HepG2 (cell line): Measurements from ENCODE around the gene MXRA8. TPM values are rescaled to one million over a fixed set of nuclear protein-coding genes. Genes with fewer than 3 reads are reported as not detected.

Experiments used
- ATM ChIP-seq: fragments of 450-650 bp; IDR thresholded peaks from 2 replicates; pipeline ENCODE4 v1.7.1; 2017; ENCODE audit warnings: mild to moderate bottlenecking, borderline replicate concordance
- ERF ChIP-seq: IDR thresholded peaks from 2 replicates; pipeline ENCODE4 v1.6.1; 2018; ENCODE audit warnings: missing biosample characterization, missing genetic modification reagents
- FOSL1 ChIP-seq: sonication (generic); formaldehyde crosslinking; IDR thresholded peaks from 2 replicates; pipeline ENCODE4 v1.9.0; 2021; ENCODE audit warnings: missing genetic modification reagents, borderline replicate concordance
- GATAD2A ChIP-seq: IDR thresholded peaks from 2 replicates; pipeline ENCODE4 v1.6.1; 2016
- JUN ChIP-seq: sonication (generic); formaldehyde crosslinking; IDR thresholded peaks from 2 replicates; pipeline ENCODE4 v1.4.0; 2020; ENCODE audit warnings: mild to moderate bottlenecking, missing genetic modification reagents
- KLF16 ChIP-seq, 2 experiments: sonication (generic) in 1 of 2; formaldehyde crosslinking in 1 of 2; IDR thresholded peaks; 2 replicates each; pipeline versions ENCODE4 v1.6.1 to v1.8.0; 2016 to 2023; ENCODE audit warnings: missing genetic modification reagents in 2 of 2, missing compliant biosample characterization in 1 of 2
- MXD4 ChIP-seq: IDR thresholded peaks from 2 replicates; pipeline ENCODE4 v1.6.1; 2016; ENCODE audit warnings: mild to moderate bottlenecking, missing biosample characterization, missing genetic modification reagents
- MZF1 ChIP-seq: sonication (generic); formaldehyde crosslinking; IDR thresholded peaks from 2 replicates; pipeline ENCODE4 v1.8.1; 2023; ENCODE audit warnings: mild to moderate bottlenecking, missing genetic modification reagents, borderline replicate concordance
- PCBP1 ChIP-seq: fragments of 200-400 bp; formaldehyde crosslinking; IDR thresholded peaks from 2 replicates; pipeline ENCODE4 v1.6.1; 2017; ENCODE audit warnings: mild to moderate bottlenecking, low read depth, low read length, borderline replicate concordance
- POGZ ChIP-seq: sonication (generic); formaldehyde crosslinking; IDR thresholded peaks from 2 replicates; pipeline ENCODE4 v1.4.0; 2020; ENCODE audit warnings: mild to moderate bottlenecking, missing genetic modification reagents
- POLR2G ChIP-seq: fragments of 200-400 bp; formaldehyde crosslinking; IDR thresholded peaks from 2 replicates; pipeline ENCODE4 v1.6.1; 2018; ENCODE audit warnings: mild to moderate bottlenecking, low read depth, low read length, moderate library complexity
- SIX1 ChIP-seq: sonication (generic); formaldehyde crosslinking; IDR thresholded peaks from 2 replicates; pipeline ENCODE4 v1.4.0; 2020; ENCODE audit warnings: missing genetic modification reagents, borderline replicate concordance
- SRF ChIP-seq: IDR thresholded peaks from 2 replicates; pipeline ENCODE4 v1.6.1; 2011; ENCODE audit warnings: mild to moderate bottlenecking, low read depth, low read length, moderate library complexity
- SSRP1 ChIP-seq: IDR thresholded peaks from 2 replicates; pipeline ENCODE4 v1.6.1; 2016; ENCODE audit warnings: control low read depth
- ZC3H13 ChIP-seq: sonication (generic); formaldehyde crosslinking; IDR thresholded peaks from 2 replicates; pipeline ENCODE4 v1.8.1; 2023; ENCODE audit warnings: mild to moderate bottlenecking, missing genetic modification reagents, moderate library complexity
- ZNF224 ChIP-seq: sonication (generic); formaldehyde crosslinking; IDR thresholded peaks from 2 replicates; pipeline ENCODE4 v1.5.0; 2020; ENCODE audit warnings: mild to moderate bottlenecking, missing genetic modification reagents
- ZNF235 ChIP-seq: sonication (generic); formaldehyde crosslinking; IDR thresholded peaks from 2 replicates; pipeline ENCODE4 v1.8.1; 2023; ENCODE audit warnings: mild to moderate bottlenecking, missing genetic modification reagents, borderline replicate concordance
- ZNF597 ChIP-seq: sonication (generic); formaldehyde crosslinking; IDR thresholded peaks from 2 replicates; pipeline ENCODE4 v1.5.0; 2020; ENCODE audit warnings: missing genetic modification reagents
- ZNF747 ChIP-seq: sonication (generic); formaldehyde crosslinking; IDR thresholded peaks from 2 replicates; pipeline ENCODE4 v1.8.1; 2023; ENCODE audit warnings: missing genetic modification reagents, mild to moderate bottlenecking, borderline replicate concordance
- polyA plus RNA-seq, 8 experiments: library from polyadenylated mRNA; depleted of rRNA in 3 of 8; stranded (reverse) in 7 of 8; unstranded in 1 of 8; fragments of >200 nt; fragmentation: Illumina TruSeq in 4 of 8; extraction: Trizol in 4 of 8; gene quantifications; 2 replicates each; pipeline versions ENCODE4 v1.2.1 to v1.2.3, GENCODE V29; 2011 to 2016; ENCODE audit warnings: low read depth in 4 of 8, missing spikeins in 1 of 8, mixed read lengths in 1 of 8; ENCODE audit not compliant: insufficient read depth in 1 of 8
- total RNA-seq, 5 experiments: library from RNA; depleted of rRNA; stranded (reverse); fragments of >200 nt; fragmentation: Illumina TruSeq; extraction: Trizol; gene quantifications; 2 replicates each; pipeline ENCODE4 v1.2.3, GENCODE V29; 2016; ENCODE audit warnings: low read depth in 1 of 5
- TF ChIP-seq, protein P1 (sequence below): sonication (generic); formaldehyde crosslinking; IDR thresholded peaks from 2 replicates; pipeline ENCODE4 v1.8.0; 2022; ENCODE audit warnings: low read depth, missing genetic modification reagents
- TF ChIP-seq, protein P2 (sequence below): sonication (generic); formaldehyde crosslinking; conservative IDR thresholded peaks from 2 replicates; pipeline ENCODE4 v1.8.0; 2022; ENCODE audit warnings: missing genetic modification reagents
- TF ChIP-seq, protein P3 (sequence below): sonication (generic); formaldehyde crosslinking; IDR thresholded peaks from 2 replicates; pipeline ENCODE4 v1.4.0; 2020; ENCODE audit warnings: missing genetic modification reagents
- TF ChIP-seq, protein P4 (sequence below): sonication (generic); formaldehyde crosslinking; IDR thresholded peaks from 2 replicates; pipeline ENCODE4 v1.8.1; 2023; ENCODE audit warnings: mild to moderate bottlenecking, moderate library complexity, missing genetic modification reagents

MXRA8 gene
- total and polyA plus RNA-seq, 2 of the 13 experiments (the other 11 are each of a cell fraction or from before 2014, with no cell fraction given) = 19.8 to 44.8 TPM

- TF ChIP-seq SRF = no peak
- TF ChIP-seq JUN (CRISPR knock-in tag) = no peak
- TF ChIP-seq, protein P1, sequence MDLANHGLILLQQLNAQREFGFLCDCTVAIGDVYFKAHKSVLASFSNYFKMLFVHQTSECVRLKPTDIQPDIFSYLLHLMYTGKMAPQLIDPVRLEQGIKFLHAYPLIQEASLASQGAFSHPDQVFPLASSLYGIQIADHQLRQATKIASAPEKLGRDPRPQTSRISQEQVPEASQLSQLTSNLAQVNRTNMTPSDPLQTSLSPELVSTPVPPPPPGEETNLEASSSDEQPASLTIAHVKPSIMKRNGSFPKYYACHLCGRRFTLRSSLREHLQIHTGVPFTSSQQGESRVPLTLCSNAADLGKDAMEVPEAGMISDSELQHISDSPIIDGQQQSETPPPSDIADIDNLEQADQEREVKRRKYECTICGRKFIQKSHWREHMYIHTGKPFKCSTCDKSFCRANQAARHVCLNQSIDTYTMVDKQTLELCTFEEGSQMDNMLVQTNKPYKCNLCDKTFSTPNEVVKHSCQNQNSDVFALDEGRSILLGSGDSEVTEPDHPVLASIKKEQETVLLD = no peak
- TF ChIP-seq, protein P2, sequence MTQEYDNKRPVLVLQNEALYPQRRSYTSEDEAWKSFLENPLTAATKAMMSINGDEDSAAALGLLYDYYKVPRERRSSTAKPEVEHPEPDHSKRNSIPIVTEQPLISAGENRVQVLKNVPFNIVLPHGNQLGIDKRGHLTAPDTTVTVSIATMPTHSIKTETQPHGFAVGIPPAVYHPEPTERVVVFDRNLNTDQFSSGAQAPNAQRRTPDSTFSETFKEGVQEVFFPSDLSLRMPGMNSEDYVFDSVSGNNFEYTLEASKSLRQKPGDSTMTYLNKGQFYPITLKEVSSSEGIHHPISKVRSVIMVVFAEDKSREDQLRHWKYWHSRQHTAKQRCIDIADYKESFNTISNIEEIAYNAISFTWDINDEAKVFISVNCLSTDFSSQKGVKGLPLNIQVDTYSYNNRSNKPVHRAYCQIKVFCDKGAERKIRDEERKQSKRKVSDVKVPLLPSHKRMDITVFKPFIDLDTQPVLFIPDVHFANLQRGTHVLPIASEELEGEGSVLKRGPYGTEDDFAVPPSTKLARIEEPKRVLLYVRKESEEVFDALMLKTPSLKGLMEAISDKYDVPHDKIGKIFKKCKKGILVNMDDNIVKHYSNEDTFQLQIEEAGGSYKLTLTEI (CRISPR knock-in tag) = no peak
- TF ChIP-seq POLR2G = peak; percentile 42; the same call in 1 of the 2 replicates
- TF ChIP-seq PCBP1 = no peak
- no peak for TF ChIP-seq POGZ (CRISPR knock-in tag)
- TF ChIP-seq KLF16 (CRISPR knock-in tag; IDR thresholded peaks at IDR 0.05) = peak in 1 of 2 experiments; percentile 35; a peak in 1 of 4 replicates
- TF ChIP-seq FOSL1 (CRISPR knock-in tag) = no peak
- TF ChIP-seq, protein P3, sequence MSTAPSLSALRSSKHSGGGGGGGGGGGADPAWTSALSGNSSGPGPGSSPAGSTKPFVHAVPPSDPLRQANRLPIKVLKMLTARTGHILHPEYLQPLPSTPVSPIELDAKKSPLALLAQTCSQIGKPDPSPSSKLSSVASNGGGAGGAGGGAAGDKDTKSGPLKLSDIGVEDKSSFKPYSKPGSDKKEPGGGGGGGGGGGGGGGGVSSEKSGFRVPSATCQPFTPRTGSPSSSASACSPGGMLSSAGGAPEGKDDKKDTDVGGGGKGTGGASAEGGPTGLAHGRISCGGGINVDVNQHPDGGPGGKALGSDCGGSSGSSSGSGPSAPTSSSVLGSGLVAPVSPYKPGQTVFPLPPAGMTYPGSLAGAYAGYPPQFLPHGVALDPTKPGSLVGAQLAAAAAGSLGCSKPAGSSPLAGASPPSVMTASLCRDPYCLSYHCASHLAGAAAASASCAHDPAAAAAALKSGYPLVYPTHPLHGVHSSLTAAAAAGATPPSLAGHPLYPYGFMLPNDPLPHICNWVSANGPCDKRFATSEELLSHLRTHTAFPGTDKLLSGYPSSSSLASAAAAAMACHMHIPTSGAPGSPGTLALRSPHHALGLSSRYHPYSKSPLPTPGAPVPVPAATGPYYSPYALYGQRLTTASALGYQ (CRISPR knock-in tag) = no peak
- peak; percentile 17; the same call in 1 of the 2 replicates for TF ChIP-seq ZC3H13
- TF ChIP-seq SIX1 = no peak
- TF ChIP-seq MXD4 = 0 out of 2 replicates have a peak, but pooled peaks have one; percentile 25
- no peak for TF ChIP-seq ATM
- no peak for TF ChIP-seq ZNF224 (CRISPR knock-in tag)
- TF ChIP-seq ERF (CRISPR knock-in tag) = 0 out of 2 replicates have a peak, but pooled peaks have one; percentile 11
- TF ChIP-seq ZNF235 (CRISPR knock-in tag) = no peak
- TF ChIP-seq, protein P4, sequence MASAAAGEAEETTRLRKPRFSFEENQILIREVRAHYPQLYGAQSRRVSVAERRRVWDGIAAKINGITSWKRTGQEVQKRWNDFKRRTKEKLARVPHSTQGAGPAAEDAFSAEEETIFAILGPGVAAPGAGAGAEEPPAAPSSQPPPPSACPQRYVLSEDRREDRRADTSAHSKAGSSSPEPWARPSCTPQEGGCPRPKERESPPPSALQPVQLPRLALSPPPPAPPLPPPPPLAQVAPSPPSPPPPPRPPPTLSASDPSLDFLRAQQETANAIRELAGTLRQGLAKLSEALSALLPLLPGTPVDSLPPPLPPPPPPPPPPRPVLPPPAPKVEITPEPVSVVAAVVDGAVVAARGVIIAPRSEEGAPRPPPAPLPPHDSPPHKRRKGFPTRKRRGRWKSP (CRISPR knock-in tag) = no peak
- TF ChIP-seq GATAD2A (CRISPR knock-in tag) = no peak
- no peak for TF ChIP-seq MZF1 (CRISPR knock-in tag)
- 0 out of 2 replicates have a peak, but pooled peaks have one; percentile 24 for TF ChIP-seq ZNF747 (CRISPR knock-in tag)
- TF ChIP-seq ZNF597 (CRISPR knock-in tag) = no peak
- no peak for TF ChIP-seq SSRP1 (CRISPR knock-in tag)
These were observed 43.9 kb upstream of the MXRA8 start (continued) for GRCh38 chr1:1402072-1402900.
